Pancreas (tissue), 10 donors: Measurements from ENCODE around the gene SLC20A1. TPM values are rescaled to one million over a fixed set of nuclear protein-coding genes. Genes with fewer than 3 reads are reported as not detected.
A peak's percentile ranks its signal among the peaks of the same experiment; 100 is the strongest.

Source experiments
- ATAC-seq, 4 donors: fragments of 200-7000 bp; cut with Tn5 transposase; one replicate each; pipeline versions ENCODE4 v1.8.0 to v1.9.1; 2020; ENCODE audit warnings: mild to moderate bottlenecking in 4 of 4, moderate library complexity in 4 of 4
- DNase-seq, 6 donors: peaks; one replicate each; pipeline ENCODE4 v3.0.0-alpha.2; 2020
- FAIRE-seq: peaks from 2 replicates; lab custom pipeline; 2012; peaks lifted over from hg19 to GRCh38; lab: Jason Lieb, UNC
- H3K27ac ChIP-seq, 4 donors: fragments of 200-600 bp; sonication (generic); 1 replicate in 3 of 4; 2 replicates in 1 of 4; pipeline versions ENCODE4 v1.5.0 to v1.8.0; 2020
- H3K27me3 ChIP-seq, 4 donors: fragments of 200-600 bp; one replicate each; pipeline ENCODE4 v1.8.0; 2021
- H3K36me3 ChIP-seq, 3 donors: fragments of 200-600 bp; sonication (generic) in 1 of 3; one replicate each; pipeline versions ENCODE4 v1.5.0 to v1.8.0; 2020 to 2021
- H3K4me1 ChIP-seq, 3 donors: fragments of 200-600 bp; one replicate each; pipeline ENCODE4 v1.8.0; 2021
- H3K4me3 ChIP-seq, 4 donors: fragments of 200-600 bp; sonication (generic) in 2 of 4; one replicate each; pipeline versions ENCODE4 v1.5.0 to v1.8.0; 2020 to 2021
- H3K9me3 ChIP-seq, 4 donors: fragments of 200-600 bp; one replicate each; pipeline ENCODE4 v1.8.0; 2021
- WGBS, 2 donors: extraction: QIAGEN DNeasy Blood & Tissue Kit; methylation state at CpG; one replicate each; pipeline ENCODE4 v1.1.7; 2013; 5-methylcytosine and 5-hydroxymethylcytosine counted together
- intact Hi-C, 3 donors: fragments of 100-400 bp; cut with DNase I; formaldehyde crosslinking; loops; one replicate each; pipeline versions ENCODE4 v1.11.1 to v1.14.2; 2022
- polyA plus RNA-seq, 2 donors: library from polyadenylated mRNA; stranded (reverse); fragments of 200-250 nt; gene quantifications; one replicate each; pipeline ENCODE4 v1.2.3, GENCODE V29; 2013
- total RNA-seq, 6 donors: library from RNA; stranded (reverse); fragmentation: NEBNext Ultra II Directional in 4 of 6; extraction: Animal tissue kit (Norgen Biotek cat#: 25700) in 4 of 6; gene quantifications; one replicate each; pipeline versions ENCODE4 v1.2.1 to v1.2.4, GENCODE V29; 2021 to 2023
- TF ChIP-seq, protein P1 (sequence below), 4 donors: fragments of 200-600 bp; sonication (generic) in 3 of 4; IDR thresholded peaks; one replicate each; pipeline versions ENCODE4 v1.5.0 to v1.8.0; 2021; ENCODE audit warnings: antibody characterized with exemption in 4 of 4
- donor health status: healthy with polysubstance abuse.
- donor health status: DM: no; HTN: no; CAD: no; lungs with moderate emphysema.
- donor health status: DM: no; HTN: no; CAD: no.
- donor health status: control.
- donor health status: control.
- donor health status: Bipolar disorder and iron deficiency.
- donor health status: DM: yes; HTN: yes; CAD: no.
- donor health status: DM: no; HTN: no; CAD: no.
- donor health status: DM: no; HTN: no; CAD: no.
- donor health status: DM: yes; HTN: yes; CAD: no.

SLC20A1 gene
- total and polyA plus RNA-seq, 8 donors = 10.6 to 25.9 (median 17.2) TPM

DNA sequence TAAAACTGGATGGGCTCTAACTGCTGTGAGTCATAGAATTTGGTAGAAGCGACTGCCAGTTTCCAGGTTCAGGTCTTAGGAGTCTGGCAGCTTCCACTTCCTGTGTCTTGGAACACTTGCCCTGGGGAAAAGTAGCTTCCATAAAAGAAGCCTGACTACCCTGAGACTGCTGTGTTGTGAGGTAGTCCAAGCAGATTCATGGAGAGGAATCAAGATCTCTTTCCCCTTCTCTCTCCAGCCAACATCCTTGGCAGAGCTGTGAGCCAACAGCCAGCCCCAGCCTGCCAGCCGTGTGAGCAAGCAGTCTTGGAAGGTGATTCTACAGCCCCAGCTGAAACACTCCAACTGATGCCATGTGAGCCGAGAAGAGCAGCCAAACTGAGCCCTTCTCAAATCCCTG lies 33.7 kb downstream of the SLC20A1 start:
- DNase-seq (no peak), ATAC-seq (no peak), FAIRE-seq (no peak)
- TF ChIP-seq, protein P1, sequence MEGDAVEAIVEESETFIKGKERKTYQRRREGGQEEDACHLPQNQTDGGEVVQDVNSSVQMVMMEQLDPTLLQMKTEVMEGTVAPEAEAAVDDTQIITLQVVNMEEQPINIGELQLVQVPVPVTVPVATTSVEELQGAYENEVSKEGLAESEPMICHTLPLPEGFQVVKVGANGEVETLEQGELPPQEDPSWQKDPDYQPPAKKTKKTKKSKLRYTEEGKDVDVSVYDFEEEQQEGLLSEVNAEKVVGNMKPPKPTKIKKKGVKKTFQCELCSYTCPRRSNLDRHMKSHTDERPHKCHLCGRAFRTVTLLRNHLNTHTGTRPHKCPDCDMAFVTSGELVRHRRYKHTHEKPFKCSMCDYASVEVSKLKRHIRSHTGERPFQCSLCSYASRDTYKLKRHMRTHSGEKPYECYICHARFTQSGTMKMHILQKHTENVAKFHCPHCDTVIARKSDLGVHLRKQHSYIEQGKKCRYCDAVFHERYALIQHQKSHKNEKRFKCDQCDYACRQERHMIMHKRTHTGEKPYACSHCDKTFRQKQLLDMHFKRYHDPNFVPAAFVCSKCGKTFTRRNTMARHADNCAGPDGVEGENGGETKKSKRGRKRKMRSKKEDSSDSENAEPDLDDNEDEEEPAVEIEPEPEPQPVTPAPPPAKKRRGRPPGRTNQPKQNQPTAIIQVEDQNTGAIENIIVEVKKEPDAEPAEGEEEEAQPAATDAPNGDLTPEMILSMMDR (IDR thresholded peaks at IDR 0.05) = no peak
- Histone ChIP-seq H3K36me3 (no peaks in the 10 kb centered on the region), H3K4me3 (no peak overlapping the region), H3K27me3 (no peaks in the 10 kb centered on the region), H3K4me1 (no peaks in the 10 kb centered on the region), H3K27ac (no peak overlapping the region), H3K9me3 (no peaks in the 10 kb centered on the region)
- WGBS, 2 donors = 59 to 71% methylated on average over 3 of the region's 3 CpGs
- intact Hi-C loops = no loop called here

DNA sequence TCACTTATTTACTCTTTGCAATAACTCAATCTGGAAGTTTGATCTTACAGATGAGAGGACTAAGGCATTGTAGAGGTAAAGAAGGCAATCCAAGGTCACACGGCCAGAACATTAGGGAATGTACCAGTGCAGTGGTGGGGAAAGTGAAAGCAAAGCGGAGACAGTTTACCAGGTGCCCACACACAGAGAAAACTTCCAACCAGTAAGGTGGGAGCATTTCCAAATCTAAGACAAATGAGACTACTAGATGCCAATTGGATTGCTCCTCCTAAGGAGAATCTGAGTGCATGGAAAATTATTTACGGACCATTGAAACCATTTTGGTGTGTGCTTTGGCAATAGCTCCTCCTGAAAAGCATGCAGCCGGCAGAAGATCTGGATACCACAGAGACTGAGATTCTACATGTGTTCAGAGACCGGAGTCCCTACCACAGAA lies 34.9 kb downstream of the SLC20A1 start:
- intact Hi-C loops = no loop called here

DNA sequence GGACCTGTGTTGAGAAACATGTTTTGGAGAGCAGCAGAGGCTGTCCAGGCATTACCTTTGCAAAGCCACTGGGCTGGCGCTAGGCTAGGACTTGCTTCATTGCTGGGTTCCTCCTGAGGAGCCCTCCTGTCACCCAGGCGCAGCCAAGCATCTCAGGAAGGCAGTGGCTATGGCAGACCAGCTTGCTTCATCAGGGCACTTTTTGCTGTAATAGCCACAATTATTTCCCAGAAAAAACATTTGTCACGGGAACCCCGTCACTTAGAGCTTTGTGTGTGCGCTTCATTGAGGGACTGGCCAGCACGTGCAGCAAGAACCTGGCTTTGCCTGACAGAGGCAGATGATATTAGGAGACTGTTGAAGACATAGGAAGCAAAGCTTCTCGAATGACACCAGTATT lies 36.4 kb downstream of the SLC20A1 start:
- 75 to 81% methylated on average over 7 of the region's 7 CpGs for WGBS, 2 donors
- H3K4me3 ChIP-seq = no peak overlapping the region
- TF ChIP-seq, protein P1 (IDR thresholded peaks at IDR 0.05) = no peak

More for the DNA sequence above, 34.9 kb downstream of the SLC20A1 start:
- WGBS, 2 donors = 66 to 78% methylated on average over 5 of the region's 5 CpGs
- Histone ChIP-seq H3K4me3 (no peak overlapping the region), H3K27ac (no peak overlapping the region), H3K4me1 (no peaks in the 10 kb centered on the region), H3K9me3 (no peaks in the 10 kb centered on the region), H3K36me3 (no peaks in the 10 kb centered on the region), H3K27me3 (no peaks in the 10 kb centered on the region)
- TF ChIP-seq, protein P1 (IDR thresholded peaks at IDR 0.05) = no peak
- FAIRE-seq = no peak
- peak in 3 of 4 donors; percentile 47 to 63 (median 57) for ATAC-seq
- no peak for DNase-seq

DNA sequence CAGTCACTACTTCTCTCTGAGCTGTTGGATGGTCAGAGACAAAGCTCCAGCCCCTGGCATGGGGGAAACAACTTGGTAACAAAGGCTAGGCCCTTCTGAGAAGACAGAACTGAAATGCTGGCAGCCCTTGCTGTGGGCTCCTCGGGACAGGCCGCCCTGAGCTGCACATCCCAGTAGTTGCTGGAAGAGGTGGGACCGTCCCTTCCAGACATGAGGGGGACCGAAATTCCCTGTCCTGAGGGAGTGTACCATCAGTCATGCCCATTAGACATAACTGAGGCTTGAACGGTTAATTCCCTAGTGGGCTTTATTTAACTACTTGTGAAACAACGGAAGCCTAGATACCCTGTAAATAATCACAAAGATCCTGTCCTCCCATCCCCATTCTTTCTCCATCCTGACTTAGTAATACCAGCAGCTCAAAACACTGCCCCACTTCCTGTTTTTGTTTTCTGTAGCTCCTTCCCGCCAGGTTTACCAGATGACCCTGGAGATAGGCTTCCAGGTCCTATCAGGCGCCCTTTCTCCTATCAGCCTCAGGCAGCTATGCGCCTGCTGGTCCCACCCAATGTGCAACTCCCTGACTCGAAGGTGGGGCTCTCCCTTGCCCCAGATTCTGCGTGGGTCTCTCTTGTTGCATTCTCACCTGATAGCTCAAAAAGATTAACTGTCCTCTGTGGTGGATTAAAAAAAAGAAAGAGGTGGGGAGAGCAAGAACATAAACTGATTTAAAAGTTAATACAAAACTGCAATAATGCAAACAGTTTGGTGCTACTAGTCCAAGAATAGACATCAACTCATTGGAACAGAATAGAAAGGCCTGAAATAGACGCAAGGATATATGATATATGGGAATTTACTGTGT lies 38.0 kb downstream of the SLC20A1 start:
- ATAC-seq (no peak), FAIRE-seq (no peak), DNase-seq (no peak)
- H3K36me3 ChIP-seq = no peaks in the 10 kb centered on the region
- no peak overlapping the region for H3K27ac ChIP-seq
- intact Hi-C loops = no loop called here
- 71 to 76% methylated on average over 12 of the region's 12 CpGs for WGBS, 2 donors
- H3K9me3 ChIP-seq = no peaks in the 10 kb centered on the region
- no peaks in the 10 kb centered on the region for H3K27me3 ChIP-seq
- TF ChIP-seq, protein P1 (IDR thresholded peaks at IDR 0.05) = no peak
- no peaks in the 10 kb centered on the region for H3K4me1 ChIP-seq
- no peak overlapping the region for H3K4me3 ChIP-seq

More for the DNA sequence above, 36.4 kb downstream of the SLC20A1 start:
- Histone ChIP-seq H3K27me3 (no peaks in the 10 kb centered on the region), H3K27ac (no peak overlapping the region), H3K4me1 (no peaks in the 10 kb centered on the region), H3K36me3 (no peaks in the 10 kb centered on the region), H3K9me3 (no peaks in the 10 kb centered on the region)
- intact Hi-C loops = no loop called here
- FAIRE-seq (no peak), ATAC-seq (no peak), DNase-seq (no peak)

DNA sequence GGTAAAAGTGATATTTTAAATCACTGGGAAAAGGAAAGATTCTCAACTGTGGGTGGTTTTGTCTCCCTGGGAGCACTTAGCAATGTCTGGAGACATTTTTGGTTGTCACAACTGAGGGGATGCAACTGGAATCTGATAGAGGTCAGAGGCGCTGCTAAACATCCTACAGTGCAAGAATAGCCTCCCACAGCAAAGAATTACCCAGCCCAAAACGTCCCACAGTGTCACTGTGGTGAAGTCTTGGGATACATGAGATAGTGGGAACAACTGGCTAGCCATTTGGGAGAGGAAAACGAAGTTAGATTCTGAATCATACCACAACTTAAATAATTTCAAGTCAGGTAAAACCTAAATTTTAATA lies 38.7 kb downstream of the SLC20A1 start:
- no peaks in the 10 kb centered on the region for H3K9me3 ChIP-seq
- no peaks in the 10 kb centered on the region for H3K4me1 ChIP-seq
- ATAC-seq (no peak), DNase-seq (no peak), FAIRE-seq (no peak)
- no peaks in the 10 kb centered on the region for H3K36me3 ChIP-seq
- H3K27ac ChIP-seq = no peak overlapping the region
- 48 to 61% methylated on average over 3 of the region's 3 CpGs for WGBS, 2 donors
- intact Hi-C loops = no loop called here
- H3K4me3 ChIP-seq = no peak overlapping the region
- no peaks in the 10 kb centered on the region for H3K27me3 ChIP-seq
- TF ChIP-seq, protein P1 (IDR thresholded peaks at IDR 0.05) = no peak
